Neural cell (in vitro differentiated cells): ENCODE results near the gene PRSS27. TPM values are rescaled to one million over a fixed set of nuclear protein-coding genes. Genes with fewer than 3 reads are reported as not detected.

Experiments
- H2AFZ ChIP-seq: fragments of 200-600, 300-800 bp; sonication (generic), shearing (Covaris generic); 2 replicates; pipeline ENCODE4 v1.6.0; 2014; ENCODE audit warnings: low read depth, mild to moderate bottlenecking, antibody characterized with exemption, low read length, moderate library complexity
- H3F3A ChIP-seq: fragments of 200-600 bp; shearing (Covaris generic); 2 replicates; pipeline ENCODE4 v1.6.1; 2016; ENCODE audit warnings: mild to moderate bottlenecking, moderate library complexity, mixed read lengths, antibody characterized with exemption, low read length; ENCODE audit not compliant: insufficient read depth, poor library complexity, severe bottlenecking
- H3K27ac ChIP-seq: fragments of 200-600, 300-800 bp; sonication (generic), shearing (Covaris generic); 2 replicates; pipeline ENCODE4 v1.5.1; 2014; ENCODE audit warnings: mild to moderate bottlenecking, low read length, moderate library complexity
- H3K27me3 ChIP-seq: fragments of 300-800, 200-600 bp; sonication (generic), shearing (Covaris generic); 2 replicates; pipeline ENCODE4 v1.6.0; 2014; ENCODE audit warnings: mild to moderate bottlenecking, low read depth, low read length, moderate library complexity; ENCODE audit not compliant: insufficient read depth
- H3K36me3 ChIP-seq: fragments of 300-800, 200-600 bp; sonication (generic), shearing (Covaris generic); 2 replicates; pipeline ENCODE4 v1.5.1; 2014; ENCODE audit warnings: mild to moderate bottlenecking, antibody characterized with exemption, low read length, moderate library complexity; ENCODE audit not compliant: insufficient read depth
- H3K4me2 ChIP-seq: fragments of 300-800, 200-600 bp; sonication (generic), shearing (Covaris generic); 2 replicates; pipeline ENCODE4 v1.6.0; 2014; ENCODE audit warnings: mild to moderate bottlenecking, low read length
- H3K4me3 ChIP-seq: fragments of 300-800, 200-600 bp; sonication (generic), shearing (Covaris generic); 2 replicates; pipeline ENCODE4 v1.5.1; 2014; ENCODE audit warnings: mild to moderate bottlenecking, low read length, moderate library complexity
- H3K79me2 ChIP-seq: fragments of 200-600 bp; shearing (Covaris generic); replicated peaks from 2 replicates; pipeline ENCODE4 v1.6.0; 2014; ENCODE audit warnings: mild to moderate bottlenecking, low read length, moderate library complexity; ENCODE audit not compliant: insufficient read depth
- H3K9ac ChIP-seq: fragments of 300-800, 200-600 bp; sonication (generic), shearing (Covaris generic); 2 replicates; pipeline ENCODE4 v1.6.1; 2016; ENCODE audit warnings: mild to moderate bottlenecking, low read length, mixed read lengths
- H3K9me2 ChIP-seq: fragments of 200-600 bp; shearing (Covaris generic); 2 replicates; pipeline ENCODE4 v1.6.1; 2016; ENCODE audit warnings: mild to moderate bottlenecking, low read length, mixed read lengths; ENCODE audit not compliant: insufficient read depth
- H3K9me3 ChIP-seq: fragments of 200-600, 300-800 bp; sonication (generic), shearing (Covaris generic); 2 replicates; pipeline ENCODE4 v1.6.1; 2016; ENCODE audit warnings: mild to moderate bottlenecking, mixed run types, low read length, moderate library complexity, mixed read lengths
- H4K20me1 ChIP-seq: fragments of 200-600 bp; shearing (Covaris generic); 2 replicates; pipeline ENCODE4 v1.6.1; 2016; ENCODE audit warnings: mild to moderate bottlenecking, mixed run types; ENCODE audit not compliant: insufficient read depth
- CTCF ChIP-seq: fragments of 450-650 bp; IDR thresholded peaks from 2 replicates; pipeline ENCODE4 v1.5.1; 2014; ENCODE audit warnings: antibody characterized with exemption, mild to moderate bottlenecking, moderate library complexity; ENCODE audit not compliant: poor library complexity, severe bottlenecking
- EP300 ChIP-seq: fragments of 450-650 bp; conservative IDR thresholded peaks from 2 replicates; pipeline ENCODE4 v1.6.1; 2014; ENCODE audit warnings: antibody characterized with exemption, mild to moderate bottlenecking, moderate library complexity; ENCODE audit not compliant: poor library complexity, severe bottlenecking
- EZH2 ChIP-seq: fragments of 200-600, 300-800 bp; shearing (Covaris generic), sonication (generic); IDR thresholded peaks from 2 replicates; pipeline ENCODE4 v1.6.1; 2014; ENCODE audit warnings: antibody characterized with exemption, low read length, borderline replicate concordance, mild to moderate bottlenecking; ENCODE audit not compliant: insufficient read depth, poor library complexity, severe bottlenecking
- MXI1 ChIP-seq: fragments of 450-650 bp; conservative IDR thresholded peaks from 2 replicates; pipeline ENCODE4 v1.6.1; 2014; ENCODE audit warnings: antibody characterized with exemption, mild to moderate bottlenecking; ENCODE audit not compliant: poor library complexity, severe bottlenecking
- POLR2AphosphoS5 ChIP-seq: IDR thresholded peaks from 2 replicates; pipeline ENCODE4 v1.6.1; 2012
- RAD21 ChIP-seq: fragments of 450-650 bp; conservative IDR thresholded peaks from 2 replicates; pipeline ENCODE4 v1.6.1; 2014; ENCODE audit warnings: antibody characterized with exemption, mild to moderate bottlenecking, moderate library complexity
- REST ChIP-seq: IDR thresholded peaks from 2 replicates; pipeline ENCODE4 v1.6.1; 2012; ENCODE audit warnings: borderline replicate concordance
- SMC3 ChIP-seq: fragments of 450-650 bp; conservative IDR thresholded peaks from 2 replicates; pipeline ENCODE4 v1.6.1; 2014; ENCODE audit warnings: antibody characterized with exemption, mild to moderate bottlenecking, moderate library complexity; ENCODE audit not compliant: poor library complexity
- TAF1 ChIP-seq: IDR thresholded peaks from 2 replicates; pipeline ENCODE4 v1.6.1; 2012; ENCODE audit warnings: low read depth
- polyA plus RNA-seq: library from polyadenylated mRNA; depleted of rRNA; stranded (reverse); fragments of >200 nt; gene quantifications from 2 replicates; pipeline ENCODE4 v1.2.3, GENCODE V29; 2014

The PRSS27 gene
- polyA plus RNA-seq, 1 donor from 2014 or later: 5.9 TPM

- H3K36me3 ChIP-seq: no peaks in the 10 kb centered on the region
- no peaks in the 10 kb centered on the region for H3K9me2 ChIP-seq
- H3K79me2 ChIP-seq: no peaks in the 10 kb centered on the region
- no peaks in the 10 kb centered on the region for H3K9me3 ChIP-seq
- H3K9ac ChIP-seq: no peak overlapping the region
- no peaks in the 10 kb centered on the region for H3K27me3 ChIP-seq
- no peak overlapping the region for H3K27ac ChIP-seq
- no peaks in the 10 kb centered on the region for H4K20me1 ChIP-seq
- no peak for TF ChIP-seq RAD21
- no peak for TF ChIP-seq EP300
- TF ChIP-seq EZH2: no peak
- no peak for TF ChIP-seq SMC3
- no peak for TF ChIP-seq CTCF
- TF ChIP-seq REST: no peak
- no peak for TF ChIP-seq POLR2AphosphoS5
- TF ChIP-seq TAF1: no peak
- TF ChIP-seq MXI1: no peak
- no peak overlapping the region for H3K4me3 ChIP-seq
- H3K4me2 ChIP-seq: no peak overlapping the region
- no peaks in the 10 kb centered on the region for H3F3A ChIP-seq
- H2AFZ ChIP-seq: no peak overlapping the region
These were observed 17.9 kb upstream of the PRSS27 start for GRCh38 chr16:2737895-2738418.

- no peaks in the 10 kb centered on the region for H3K79me2 ChIP-seq
- no peak overlapping the region for H3K9ac ChIP-seq
- no peak overlapping the region for H3K27ac ChIP-seq
- no peak overlapping the region for H3K4me3 ChIP-seq
- H3K9me3 ChIP-seq: no peaks in the 10 kb centered on the region
- no peaks in the 10 kb centered on the region for H3K36me3 ChIP-seq
- H2AFZ ChIP-seq: no peak overlapping the region
- no peaks in the 10 kb centered on the region for H3F3A ChIP-seq
- H3K9me2 ChIP-seq: no peaks in the 10 kb centered on the region
- H3K27me3 ChIP-seq: no peaks in the 10 kb centered on the region
- H4K20me1 ChIP-seq: no peaks in the 10 kb centered on the region
- no peak for TF ChIP-seq POLR2AphosphoS5
- no peak for TF ChIP-seq EZH2
- TF ChIP-seq TAF1: no peak
- no peak for TF ChIP-seq CTCF
- TF ChIP-seq EP300: no peak
- TF ChIP-seq REST: no peak
- TF ChIP-seq RAD21: no peak
- TF ChIP-seq SMC3: no peak
- no peak for TF ChIP-seq MXI1
- H3K4me2 ChIP-seq: no peak overlapping the region
These were observed 17.2 kb upstream of the PRSS27 start for GRCh38 chr16:2737238-2737605.
